GM18511 (cell line): ENCODE measurements around the gene QRSL1.
"Not testable (repeated sequence)": the region's sequence is repeated elsewhere in the genome, so short reads cannot be mapped to it uniquely, and the experiment has no call there.

Experiments used
- ATAC-seq: cut with Tn5 transposase; IDR thresholded peaks from one replicate; pipeline ENCODE4 v1.9.1; 2021; ENCODE audit warnings: mild to moderate bottlenecking, moderate library complexity; ENCODE audit not compliant: unreplicated experiment

Gene QRSL1

GRCh38 chr6:106674541-106675229 is 45.3 kb downstream of the QRSL1 start:
- ATAC-seq, result no peak

- no peak for ATAC-seq
Measured at GRCh38 chr6:106677282-106677681, 47.9 kb downstream of the QRSL1 start.

GRCh38 chr6:106684011-106684410 is 54.6 kb downstream of the QRSL1 start:
- ATAC-seq, result no peak

- no peak for ATAC-seq
Measured at GRCh38 chr6:106685833-106686232, 56.5 kb downstream of the QRSL1 start.

GRCh38 chr6:106688177-106688951 is 59.0 kb downstream of the QRSL1 start:
- no peak for ATAC-seq

GRCh38 chr6:106692112-106692818 is 62.9 kb downstream of the QRSL1 start:
- no peak for ATAC-seq

- no peak for ATAC-seq
Measured at GRCh38 chr6:106692819-106693208, 63.4 kb downstream of the QRSL1 start.

GRCh38 chr6:106693418-106693817 is 64.0 kb downstream of the QRSL1 start:
- ATAC-seq, result no peak

- no peak for ATAC-seq
Measured at GRCh38 chr6:106694343-106694742, 65.0 kb downstream of the QRSL1 start.

GRCh38 chr6:106700581-106700980 is 71.2 kb downstream of the QRSL1 start:
- no peak for ATAC-seq

GRCh38 chr6:106701201-106701600 is 71.8 kb downstream of the QRSL1 start:
- not testable (repeated sequence) for ATAC-seq

- ATAC-seq, result peak; percentile 58
Measured at GRCh38 chr6:106702046-106702445, 72.7 kb downstream of the QRSL1 start.

GRCh38 chr6:106702451-106703110 is 73.2 kb downstream of the QRSL1 start:
- ATAC-seq, result peak; percentile 97

GRCh38 chr6:106704327-106704726 is 74.9 kb downstream of the QRSL1 start:
- no peak for ATAC-seq

- no peak for ATAC-seq
Measured at GRCh38 chr6:106705156-106705555, 75.8 kb downstream of the QRSL1 start.

- ATAC-seq, result no peak
Measured at GRCh38 chr6:106710580-106710979, 81.2 kb downstream of the QRSL1 start.

GRCh38 chr6:106714281-106714680 is 84.9 kb downstream of the QRSL1 start:
- ATAC-seq, result no peak

GRCh38 chr6:106715922-106716321 is 86.5 kb downstream of the QRSL1 start:
- ATAC-seq, result no peak

GRCh38 chr6:106716966-106717365 is 87.6 kb downstream of the QRSL1 start:
- ATAC-seq, result no peak
